OCI-LY7 (cell line): ENCODE data around the gene APRT. TPM values are rescaled to one million over a fixed set of nuclear protein-coding genes. Genes with fewer than 3 reads are reported as not detected.

Source experiments
- BruUV-seq: library from RNA; stranded (reverse); fragments of 400-500 nt; replicated peaks from 2 replicates; lab custom pipeline; 2021; lab: Mats Ljungman, UMichigan
- CTCF ChIA-PET: fragments of 300-600 bp; sonication (Branson Sonifier 250); formaldehyde crosslinking; loops from one replicate; lab custom pipeline; 2022; ENCODE audit warnings: antibody characterized with exemption; ENCODE audit not compliant: unreplicated experiment; lab: Charles Lee
- POLR2A ChIA-PET: fragments of 300-600 bp; sonication (Branson Sonifier 250); formaldehyde crosslinking; loops from one replicate; lab custom pipeline; 2022; ENCODE audit warnings: antibody characterized with exemption; lab: Charles Lee
- DNase-seq: peaks from one replicate; pipeline ENCODE4 v3.0.0-alpha.2; 2015; ENCODE audit warnings: low spot score
- H2AFZ ChIP-seq: fragments of 200-600 bp; sonication (generic), shearing (Covaris generic); 2 replicates; pipeline ENCODE4 v1.6.1; 2014; ENCODE audit warnings: mild to moderate bottlenecking, antibody characterized with exemption, low read length, moderate library complexity
- H3K27ac ChIP-seq: fragments of 200-600 bp; sonication (generic); 2 replicates; pipeline ENCODE4 v1.5.1; 2014; ENCODE audit warnings: mixed run types, low read depth, mild to moderate bottlenecking, moderate library complexity, low read length, inconsistent platforms; ENCODE audit not compliant: poor library complexity, severe bottlenecking
- H3K36me3 ChIP-seq: fragments of 200-600 bp; sonication (generic); 2 replicates; pipeline ENCODE4 v1.6.1; 2014; ENCODE audit warnings: mild to moderate bottlenecking, antibody characterized with exemption, low read length, moderate library complexity, mixed read lengths; ENCODE audit not compliant: insufficient read depth
- H3K4me1 ChIP-seq: fragments of 200-600 bp; sonication (generic); 2 replicates; pipeline ENCODE4 v1.5.1; 2014; ENCODE audit warnings: mild to moderate bottlenecking, low read length; ENCODE audit not compliant: insufficient read depth, poor library complexity, severe bottlenecking
- H3K4me2 ChIP-seq: fragments of 200-600 bp; sonication (generic); 2 replicates; pipeline ENCODE4 v1.6.1; 2014; ENCODE audit warnings: mild to moderate bottlenecking, low read length
- H3K4me3 ChIP-seq: fragments of 200-600 bp; sonication (generic); 2 replicates; pipeline ENCODE4 v1.5.1; 2014; ENCODE audit warnings: mild to moderate bottlenecking, low read depth, low read length; ENCODE audit not compliant: poor library complexity, severe bottlenecking
- H3K79me2 ChIP-seq: fragments of 200-600 bp; sonication (generic); 2 replicates; pipeline ENCODE4 v1.6.1; 2016; ENCODE audit warnings: low read depth, mild to moderate bottlenecking, low read length, moderate library complexity, mixed read lengths; ENCODE audit not compliant: insufficient read depth
- H3K9me2 ChIP-seq: fragments of 200-600 bp; sonication (generic); 2 replicates; pipeline ENCODE4 v1.6.1; 2016; ENCODE audit warnings: mild to moderate bottlenecking, low read length, mixed read lengths; ENCODE audit not compliant: insufficient read depth
- H3K9me3 ChIP-seq: fragments of 200-600 bp; sonication (generic); 2 replicates; pipeline ENCODE4 v1.6.1; 2014; ENCODE audit warnings: mild to moderate bottlenecking, mixed run types, low read length, mixed read lengths
- H4K20me1 ChIP-seq: fragments of 200-600 bp; sonication (generic); 2 replicates; pipeline ENCODE4 v1.6.1; 2014; ENCODE audit warnings: mild to moderate bottlenecking, antibody characterized with exemption, low read length, moderate library complexity, mixed read lengths; ENCODE audit not compliant: insufficient read depth
- CTCF ChIP-seq: fragments of 200-600 bp; sonication (generic); conservative IDR thresholded peaks from 2 replicates; pipeline ENCODE4 v1.5.1; 2014; ENCODE audit warnings: mild to moderate bottlenecking, antibody characterized with exemption, low read length, moderate library complexity, mixed read lengths
- EZH2phosphoT487 ChIP-seq: fragments of 200-600 bp; sonication (generic); IDR thresholded peaks from 2 replicates; pipeline ENCODE4 v1.6.1; 2018; ENCODE audit warnings: low read depth, borderline replicate concordance, mild to moderate bottlenecking, mixed run types, antibody characterized with exemption, low read length, moderate library complexity, mixed read lengths
- intact Hi-C: fragments of 100-400 bp; cut with micrococcal nuclease; formaldehyde crosslinking; loops from one replicate; pipeline ENCODE4 v1.10.0; 2022; ENCODE audit not compliant: unreplicated experiment
- total RNA-seq, 2 experiments: library from RNA; depleted of rRNA in 1 of 2; stranded (reverse); fragments of >200 nt in 1 of 2; shearing (Covaris generic) in 1 of 2; gene quantifications; 2 replicates each; pipeline ENCODE4 v1.2.3, GENCODE V29; 2014 to 2022

APRT gene
- total RNA-seq, 2 experiments from 2014 or later = 151 to 216 TPM

GRCh38 chr16:88846088-88846487 lies 34.4 kb upstream of the APRT start:
- no peaks in the 10 kb centered on the region for H3K4me1 ChIP-seq
- no peaks in the 10 kb centered on the region for H4K20me1 ChIP-seq
- no peaks in the 10 kb centered on the region for H3K36me3 ChIP-seq
- TF ChIP-seq CTCF = no peak
- TF ChIP-seq EZH2phosphoT487 = no peak
- H3K4me2 ChIP-seq = no peak overlapping the region
- ChIA-PET CTCF (no interaction called here), POLR2A (no interaction called here)
- H3K9me2 ChIP-seq = no peaks in the 10 kb centered on the region
- H3K9me3 ChIP-seq = no peaks in the 10 kb centered on the region
- no peak for DNase-seq
- no peak overlapping the region for H2AFZ ChIP-seq
- H3K79me2 ChIP-seq = no peaks in the 10 kb centered on the region
- H3K4me3 ChIP-seq = no peak overlapping the region
- BruUV-seq = no TSS peak
- intact Hi-C loops = no loop called here
- H3K27ac ChIP-seq = no peak overlapping the region

DNA sequence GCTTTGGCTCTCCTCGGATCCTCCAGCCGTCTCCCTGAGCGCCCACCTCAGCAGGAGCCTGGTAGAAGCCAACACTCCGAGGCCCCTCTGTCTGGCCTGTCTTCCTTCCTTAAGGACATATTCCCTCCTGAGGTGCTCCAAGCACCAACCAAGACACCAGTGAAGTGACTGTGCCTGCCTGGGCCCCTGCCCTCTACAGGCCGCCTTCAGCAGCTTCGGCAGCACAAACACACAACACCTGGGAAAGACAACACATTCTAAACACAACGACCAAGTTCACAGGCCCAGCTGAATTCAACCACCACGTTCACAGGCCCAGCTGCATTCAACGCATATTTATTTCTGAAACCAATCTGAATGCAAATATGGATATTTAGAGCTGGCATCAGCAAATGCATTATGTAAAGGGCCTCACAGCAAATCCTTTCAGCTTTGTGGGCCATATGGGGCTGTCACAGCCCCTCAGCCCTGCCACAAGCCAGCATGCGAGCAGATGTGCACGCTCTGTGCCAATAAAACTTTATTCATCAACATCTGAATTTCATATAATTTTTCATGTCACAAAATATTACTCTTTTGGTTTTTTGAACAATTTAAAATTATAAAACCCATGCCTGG lies 32.8 kb upstream of the APRT start:
- H2AFZ ChIP-seq = no peak overlapping the region
- no peak overlapping the region for H3K4me3 ChIP-seq
- no peaks in the 10 kb centered on the region for H3K4me1 ChIP-seq
- TF ChIP-seq EZH2phosphoT487 (no peak), CTCF (peak; percentile 37; the same call in 1 of the 2 replicates)
- no peak overlapping the region for H3K27ac ChIP-seq
- H3K9me2 ChIP-seq = no peaks in the 10 kb centered on the region
- no peak for DNase-seq
- no peaks in the 10 kb centered on the region for H3K36me3 ChIP-seq
- H3K4me2 ChIP-seq = no peak overlapping the region
- H3K9me3 ChIP-seq = no peaks in the 10 kb centered on the region
- H3K79me2 ChIP-seq = no peaks in the 10 kb centered on the region
- ChIA-PET POLR2A (no interaction called here), CTCF (no interaction called here)
- H4K20me1 ChIP-seq = no peaks in the 10 kb centered on the region
- BruUV-seq = no TSS peak
- intact Hi-C loops = no loop called here

GRCh38 chr16:88843256-88843655 lies 31.5 kb upstream of the APRT start:
- no peaks in the 10 kb centered on the region for H3K79me2 ChIP-seq
- no peaks in the 10 kb centered on the region for H4K20me1 ChIP-seq
- H3K4me2 ChIP-seq = no peak overlapping the region
- H3K9me2 ChIP-seq = no peaks in the 10 kb centered on the region
- no peak overlapping the region for H2AFZ ChIP-seq
- no TSS peak for BruUV-seq
- no peak for DNase-seq
- no peak for TF ChIP-seq EZH2phosphoT487
- TF ChIP-seq CTCF = no peak
- no peaks in the 10 kb centered on the region for H3K4me1 ChIP-seq
- POLR2A ChIA-PET = no interaction called here
- H3K9me3 ChIP-seq = no peaks in the 10 kb centered on the region
- no peaks in the 10 kb centered on the region for H3K36me3 ChIP-seq
- no peak overlapping the region for H3K27ac ChIP-seq
- CTCF ChIA-PET = no interaction called here
- no peak overlapping the region for H3K4me3 ChIP-seq
- intact Hi-C loops = no loop called here
